Measurements from ENCODE around the gene PSMB2.

DNA sequence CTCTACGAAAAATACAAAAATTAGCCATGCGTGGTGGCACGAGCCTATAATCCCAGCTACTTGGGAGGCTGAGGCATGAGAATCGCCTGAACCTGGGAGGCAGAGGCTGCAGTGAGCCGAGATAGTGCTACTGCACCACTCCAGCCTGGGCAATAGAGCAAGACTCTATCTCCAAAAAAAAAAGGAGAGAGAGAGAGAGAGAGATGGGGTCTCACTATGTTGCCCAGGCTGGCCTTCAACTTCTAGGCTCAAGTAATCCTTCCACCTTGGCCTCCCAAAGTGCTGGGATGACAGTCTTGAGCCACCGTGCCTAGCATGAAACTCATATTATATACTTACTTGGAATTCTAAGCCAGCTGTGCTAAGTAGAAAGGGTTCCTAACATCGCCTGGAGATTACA, 29.7 kb downstream of the PSMB2 start:
- TF ChIP-seq, protein P1, sequence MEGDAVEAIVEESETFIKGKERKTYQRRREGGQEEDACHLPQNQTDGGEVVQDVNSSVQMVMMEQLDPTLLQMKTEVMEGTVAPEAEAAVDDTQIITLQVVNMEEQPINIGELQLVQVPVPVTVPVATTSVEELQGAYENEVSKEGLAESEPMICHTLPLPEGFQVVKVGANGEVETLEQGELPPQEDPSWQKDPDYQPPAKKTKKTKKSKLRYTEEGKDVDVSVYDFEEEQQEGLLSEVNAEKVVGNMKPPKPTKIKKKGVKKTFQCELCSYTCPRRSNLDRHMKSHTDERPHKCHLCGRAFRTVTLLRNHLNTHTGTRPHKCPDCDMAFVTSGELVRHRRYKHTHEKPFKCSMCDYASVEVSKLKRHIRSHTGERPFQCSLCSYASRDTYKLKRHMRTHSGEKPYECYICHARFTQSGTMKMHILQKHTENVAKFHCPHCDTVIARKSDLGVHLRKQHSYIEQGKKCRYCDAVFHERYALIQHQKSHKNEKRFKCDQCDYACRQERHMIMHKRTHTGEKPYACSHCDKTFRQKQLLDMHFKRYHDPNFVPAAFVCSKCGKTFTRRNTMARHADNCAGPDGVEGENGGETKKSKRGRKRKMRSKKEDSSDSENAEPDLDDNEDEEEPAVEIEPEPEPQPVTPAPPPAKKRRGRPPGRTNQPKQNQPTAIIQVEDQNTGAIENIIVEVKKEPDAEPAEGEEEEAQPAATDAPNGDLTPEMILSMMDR (IDR thresholded peaks at IDR 0.05; ENCODE audit: insufficient read depth, low read depth, low read length): no peak
- no peak for TF ChIP-seq EZH2 (IDR thresholded peaks at IDR 0.05; ENCODE audit: insufficient read depth, low read length)

Data from astrocyte (in vitro differentiated cells and primary cell).